ENCODE data around the gene ANK2.
"Not testable (repeated sequence)": the region's sequence is repeated elsewhere in the genome, so short reads cannot be mapped to it uniquely, and the experiment has no call there.

ANK2 gene

DNA sequence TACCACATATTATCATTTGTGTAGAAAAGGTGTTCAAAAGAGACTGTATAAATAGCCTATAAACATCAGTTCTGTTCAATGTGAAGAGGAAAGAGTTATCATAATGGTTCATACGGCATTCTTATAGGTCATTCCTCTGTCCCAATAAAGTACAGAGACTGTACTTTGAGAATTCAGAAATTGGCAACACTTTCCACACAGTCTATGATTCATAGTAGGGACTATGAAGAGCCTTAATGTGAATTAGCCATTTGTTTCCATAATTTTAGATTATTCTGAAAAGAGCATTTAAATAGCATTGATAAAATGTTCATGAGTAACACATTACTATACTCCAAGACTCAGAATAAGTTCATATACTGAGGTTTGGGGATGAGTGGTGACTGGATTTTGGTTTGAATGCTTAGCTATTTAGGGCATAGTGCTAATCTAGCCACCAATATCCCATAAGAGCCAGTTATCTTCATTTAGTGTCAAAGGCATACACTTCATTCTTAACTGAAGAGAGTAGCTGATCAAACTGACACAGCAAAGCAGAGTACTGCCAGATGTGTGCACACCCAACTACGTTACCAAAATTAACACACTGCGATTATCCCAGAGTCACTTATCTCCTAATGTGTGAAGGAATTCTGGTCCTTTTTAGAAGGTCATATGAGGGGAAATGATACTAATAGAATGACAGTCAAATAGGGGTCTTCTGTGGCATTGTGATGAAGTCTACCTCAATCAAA lies 10.2 kb downstream of the ANK2 start:
- H3K27ac ChIP-seq, result no peak overlapping the region
- TF ChIP-seq, protein P1, sequence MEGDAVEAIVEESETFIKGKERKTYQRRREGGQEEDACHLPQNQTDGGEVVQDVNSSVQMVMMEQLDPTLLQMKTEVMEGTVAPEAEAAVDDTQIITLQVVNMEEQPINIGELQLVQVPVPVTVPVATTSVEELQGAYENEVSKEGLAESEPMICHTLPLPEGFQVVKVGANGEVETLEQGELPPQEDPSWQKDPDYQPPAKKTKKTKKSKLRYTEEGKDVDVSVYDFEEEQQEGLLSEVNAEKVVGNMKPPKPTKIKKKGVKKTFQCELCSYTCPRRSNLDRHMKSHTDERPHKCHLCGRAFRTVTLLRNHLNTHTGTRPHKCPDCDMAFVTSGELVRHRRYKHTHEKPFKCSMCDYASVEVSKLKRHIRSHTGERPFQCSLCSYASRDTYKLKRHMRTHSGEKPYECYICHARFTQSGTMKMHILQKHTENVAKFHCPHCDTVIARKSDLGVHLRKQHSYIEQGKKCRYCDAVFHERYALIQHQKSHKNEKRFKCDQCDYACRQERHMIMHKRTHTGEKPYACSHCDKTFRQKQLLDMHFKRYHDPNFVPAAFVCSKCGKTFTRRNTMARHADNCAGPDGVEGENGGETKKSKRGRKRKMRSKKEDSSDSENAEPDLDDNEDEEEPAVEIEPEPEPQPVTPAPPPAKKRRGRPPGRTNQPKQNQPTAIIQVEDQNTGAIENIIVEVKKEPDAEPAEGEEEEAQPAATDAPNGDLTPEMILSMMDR (IDR thresholded peaks at IDR 0.05), result no peak
- DNase-seq (ENCODE audit: low spot score), result no peak

GRCh38 chr4:113060853-113061252 lies 11.4 kb downstream of the ANK2 start:
- TF ChIP-seq, protein P1 (IDR thresholded peaks at IDR 0.05), result no peak
- H3K27ac ChIP-seq, result no peak overlapping the region
- no peak for DNase-seq (ENCODE audit: low spot score)
- H3K4me3 ChIP-seq, result no peak overlapping the region

More for the DNA sequence above, 10.2 kb downstream of the ANK2 start:
- no peak overlapping the region for H3K4me3 ChIP-seq

DNA sequence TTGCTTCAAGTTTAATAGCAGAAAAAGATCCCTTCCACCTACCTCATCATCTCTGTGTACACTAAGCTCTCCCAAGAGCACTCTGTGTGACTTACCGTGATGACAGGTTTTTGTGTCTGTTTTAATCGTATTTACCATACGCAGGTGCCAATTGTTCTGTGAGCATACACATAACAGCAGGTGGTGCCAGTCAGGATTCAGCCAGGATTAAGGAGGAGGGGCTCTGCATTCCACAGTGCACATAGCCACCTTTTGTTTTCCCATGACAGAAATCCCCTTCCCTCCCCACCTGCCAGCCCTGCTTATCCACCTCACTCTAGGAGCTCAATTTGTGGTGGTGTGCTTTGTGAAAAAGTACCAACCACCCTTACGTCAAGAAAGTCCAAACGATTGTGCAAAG lies 14.8 kb downstream of the ANK2 start:
- Histone ChIP-seq H3K4me3 (no peak overlapping the region), H3K27ac (no peak overlapping the region)
- DNase-seq (ENCODE audit: low spot score), result no peak
- TF ChIP-seq, protein P1 (IDR thresholded peaks at IDR 0.05), result no peak

DNA sequence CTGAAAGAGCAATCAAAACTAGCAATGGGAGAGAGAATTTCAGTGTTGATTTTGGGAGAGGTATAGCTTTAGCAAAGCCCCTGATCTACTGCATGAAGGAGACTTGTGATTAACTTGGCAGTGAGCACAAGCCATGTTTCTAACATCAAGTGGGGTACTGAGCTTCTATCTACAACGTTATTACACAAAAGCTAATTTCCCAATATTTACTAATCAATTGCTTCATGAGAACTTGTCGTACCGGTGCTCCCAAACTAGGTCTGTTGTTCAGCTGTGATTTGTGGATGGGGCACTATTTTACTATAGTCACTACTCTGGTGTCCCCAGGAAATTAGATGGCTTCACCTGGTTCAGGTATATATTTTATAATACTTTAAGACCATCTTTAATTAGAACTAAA lies 16.2 kb downstream of the ANK2 start:
- TF ChIP-seq, protein P1 (IDR thresholded peaks at IDR 0.05), result no peak
- no peak for DNase-seq (ENCODE audit: low spot score)
- H3K27ac ChIP-seq, result no peak overlapping the region

DNA sequence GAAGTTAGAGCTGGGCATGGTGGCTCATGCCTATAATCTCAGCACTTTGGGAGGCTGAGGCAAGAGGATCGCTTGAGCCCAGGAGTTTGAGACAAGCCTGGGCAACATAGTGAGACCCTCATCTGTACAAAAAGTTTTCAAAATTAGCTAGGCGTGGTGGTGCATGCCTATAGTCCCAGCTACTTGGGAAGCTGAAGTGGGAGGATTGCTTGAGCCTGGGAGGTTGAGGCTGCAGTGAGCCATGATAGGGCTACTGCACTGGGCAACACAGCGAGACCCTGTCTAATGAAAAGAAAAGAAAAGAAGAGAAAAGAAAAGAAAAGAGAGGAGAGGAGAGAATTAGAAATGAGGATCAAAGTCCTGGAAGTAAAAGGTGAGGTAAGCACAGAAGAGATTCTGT lies 19.3 kb downstream of the ANK2 start:
- DNase-seq (ENCODE audit: low spot score); H3K4me3 ChIP-seq; H3K27ac ChIP-seq: not testable (repeated sequence)

More for the DNA sequence above, 16.2 kb downstream of the ANK2 start:
- H3K4me3 ChIP-seq, result no peak overlapping the region

DNA sequence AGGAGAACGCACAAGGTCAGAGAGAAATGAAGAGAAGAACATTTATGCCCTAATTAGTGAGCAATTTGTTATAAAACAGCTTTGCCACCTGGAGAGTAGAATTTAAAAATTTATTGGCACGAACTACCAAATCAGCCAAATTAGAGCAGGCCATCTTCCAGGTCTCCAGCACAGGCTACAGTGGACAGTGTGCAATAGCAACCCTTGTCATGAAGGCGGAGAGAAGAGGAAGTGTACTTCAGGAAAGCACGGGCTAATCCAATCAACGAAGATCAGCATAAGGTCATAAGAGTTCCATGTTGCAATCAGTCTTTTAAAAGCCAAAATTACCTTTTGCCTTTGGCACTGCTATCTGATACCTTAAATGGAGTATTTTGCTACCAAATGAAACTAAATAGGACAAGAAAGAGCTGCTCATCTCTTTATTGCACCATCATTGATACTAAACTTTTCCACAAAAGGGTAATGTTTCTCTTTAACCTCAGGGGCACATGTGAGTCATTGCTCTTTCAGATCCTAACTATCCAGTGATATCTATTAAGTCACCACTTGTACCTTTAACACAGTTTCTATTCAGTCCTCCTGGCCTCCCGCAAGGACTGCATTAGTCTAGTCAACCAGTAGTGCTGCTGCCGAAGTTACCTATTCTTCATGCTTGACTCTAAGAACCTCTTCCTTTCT lies 19.9 kb downstream of the ANK2 start:
- Histone ChIP-seq H3K4me3 (no peak overlapping the region), H3K27ac (no peak overlapping the region)
- TF ChIP-seq, protein P1 (IDR thresholded peaks at IDR 0.05), result no peak
- no peak for DNase-seq (ENCODE audit: low spot score)

GRCh38 chr4:113070755-113071154 lies 21.3 kb downstream of the ANK2 start:
- TF ChIP-seq, protein P1 (IDR thresholded peaks at IDR 0.05), result no peak
- H3K27ac ChIP-seq, result no peak overlapping the region
- no peak for DNase-seq (ENCODE audit: low spot score)

More at GRCh38 chr4:113070755-113071154, 21.3 kb downstream of the ANK2 start:
- H3K4me3 ChIP-seq, result no peak overlapping the region

All from coronary artery (tissue), 2 donors.